Smooth muscle cell of the brain vasculature (primary cell): ENCODE measurements around the gene ZMYND19.
"Not testable (repeated sequence)": the region's sequence is repeated elsewhere in the genome, so short reads cannot be mapped to it uniquely, and the experiment has no call there.

Source experiments
- DNase-seq: peaks from one replicate; pipeline ENCODE4 v3.0.0-alpha.2; 2012; ENCODE audit warnings: low read depth, low spot score

ZMYND19 gene

DNA sequence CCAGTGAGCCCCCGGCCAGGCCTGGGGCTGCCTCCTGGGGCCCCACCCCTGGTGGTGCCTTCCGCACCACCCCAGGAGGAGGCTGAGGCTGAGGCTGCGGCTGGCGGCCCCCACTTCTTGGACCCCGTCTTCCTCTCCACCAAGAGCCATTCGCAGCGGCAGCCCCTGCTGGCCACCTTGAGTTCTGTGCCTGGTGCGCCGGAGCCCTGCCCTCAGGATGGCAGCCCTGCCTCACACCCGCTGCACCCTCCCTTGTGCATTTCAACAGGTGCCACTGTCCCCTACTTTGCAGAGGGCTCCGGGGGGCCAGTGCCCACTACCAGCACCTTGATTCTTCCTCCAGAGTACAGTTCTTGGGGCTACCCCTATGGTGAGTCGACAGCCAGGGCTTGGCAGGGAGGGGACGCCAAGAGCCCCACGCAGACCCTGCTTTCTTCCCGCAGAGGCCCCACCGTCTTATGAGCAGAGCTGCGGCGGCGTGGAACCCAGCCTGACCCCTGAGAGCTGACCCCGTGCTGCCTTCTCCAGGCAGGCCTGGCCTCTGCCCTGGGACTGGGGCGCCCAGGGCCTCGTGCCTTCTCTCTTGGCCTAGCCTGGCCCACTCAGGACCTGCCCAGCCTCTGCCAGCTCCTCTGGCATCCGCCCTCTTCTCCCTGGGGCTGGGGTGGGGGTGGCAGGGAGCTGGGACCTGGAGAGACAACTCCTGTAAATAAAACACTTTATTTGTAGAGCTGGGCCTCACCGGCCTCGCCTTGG is 24.5 kb upstream of the ZMYND19 start:
- DNase-seq: no peak

DNA sequence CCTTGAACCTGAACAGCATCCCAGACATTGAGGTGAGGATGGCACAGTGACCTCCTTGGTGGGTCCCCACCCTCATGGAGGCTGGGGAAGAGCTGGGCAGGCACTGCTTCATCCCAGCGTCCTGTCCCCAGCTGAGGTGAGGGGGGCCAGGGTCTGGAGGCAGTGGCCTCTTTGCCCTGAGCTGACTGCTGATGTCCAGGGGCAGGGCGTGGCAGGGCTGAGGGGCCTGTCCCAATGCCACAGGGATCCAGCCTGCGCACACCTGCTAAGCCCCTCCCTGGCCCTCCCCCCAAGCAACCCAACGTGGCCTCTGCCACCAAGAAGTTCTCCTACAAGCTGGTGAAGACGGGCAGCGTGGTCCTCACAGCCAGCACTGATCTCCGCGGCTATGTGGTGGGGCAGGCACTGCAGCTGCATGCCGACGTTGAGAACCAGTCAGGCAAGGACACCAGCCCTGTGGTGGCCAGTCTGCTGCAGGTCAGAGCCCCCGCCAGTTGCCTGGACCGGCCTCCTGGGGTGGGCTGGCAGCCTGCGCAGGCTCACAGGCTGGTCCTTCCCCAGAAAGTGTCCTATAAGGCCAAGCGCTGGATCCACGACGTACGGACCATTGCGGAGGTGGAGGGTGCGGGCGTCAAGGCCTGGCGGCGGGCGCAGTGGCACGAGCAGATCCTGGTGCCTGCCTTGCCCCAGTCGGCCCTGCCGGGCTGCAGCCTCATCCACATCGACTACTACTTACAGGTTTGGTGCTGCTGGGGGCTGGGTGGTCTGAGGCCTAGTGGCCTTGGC is 23.6 kb upstream of the ZMYND19 start:
- no peak for DNase-seq

DNA sequence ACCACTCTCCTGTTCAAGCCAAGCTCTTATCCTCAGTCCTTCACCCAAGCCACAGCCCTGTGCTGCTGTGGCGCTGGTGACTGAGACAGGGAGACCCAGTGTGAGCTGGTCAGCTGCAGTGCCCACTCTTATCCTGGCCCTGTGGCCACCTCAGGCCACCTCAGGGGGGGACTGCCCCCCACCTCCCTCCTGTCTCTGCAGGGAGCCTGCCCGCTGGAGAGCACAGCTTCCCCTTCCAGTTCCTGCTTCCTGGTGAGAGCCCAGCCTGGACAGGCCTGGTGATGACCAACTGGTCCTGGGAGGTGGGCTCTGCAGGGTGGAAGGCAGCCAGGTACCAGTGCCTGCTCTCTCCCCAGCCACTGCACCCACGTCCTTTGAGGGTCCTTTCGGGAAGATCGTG is 22.9 kb upstream of the ZMYND19 start:
- no peak for DNase-seq

DNA sequence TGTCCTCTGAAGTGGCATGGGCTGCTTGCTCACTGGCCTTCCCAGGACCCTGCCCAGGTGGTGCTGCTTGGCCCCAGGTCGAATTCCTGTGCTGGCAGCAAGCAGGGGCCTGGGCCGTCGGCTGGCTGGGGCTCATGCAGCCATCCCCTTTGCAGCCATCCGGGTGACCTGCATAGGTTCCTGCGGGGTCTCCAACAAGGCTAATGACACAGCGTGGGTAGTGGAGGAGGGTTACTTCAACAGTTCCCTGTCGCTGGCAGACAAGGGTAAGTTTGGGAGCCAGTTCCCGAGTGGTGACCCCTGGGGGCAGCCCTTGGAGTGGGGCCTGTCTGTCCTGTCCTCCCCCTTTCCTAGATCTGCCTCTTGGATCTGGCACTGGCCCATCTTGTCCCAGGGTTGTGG is 22.4 kb upstream of the ZMYND19 start:
- no peak for DNase-seq

DNA sequence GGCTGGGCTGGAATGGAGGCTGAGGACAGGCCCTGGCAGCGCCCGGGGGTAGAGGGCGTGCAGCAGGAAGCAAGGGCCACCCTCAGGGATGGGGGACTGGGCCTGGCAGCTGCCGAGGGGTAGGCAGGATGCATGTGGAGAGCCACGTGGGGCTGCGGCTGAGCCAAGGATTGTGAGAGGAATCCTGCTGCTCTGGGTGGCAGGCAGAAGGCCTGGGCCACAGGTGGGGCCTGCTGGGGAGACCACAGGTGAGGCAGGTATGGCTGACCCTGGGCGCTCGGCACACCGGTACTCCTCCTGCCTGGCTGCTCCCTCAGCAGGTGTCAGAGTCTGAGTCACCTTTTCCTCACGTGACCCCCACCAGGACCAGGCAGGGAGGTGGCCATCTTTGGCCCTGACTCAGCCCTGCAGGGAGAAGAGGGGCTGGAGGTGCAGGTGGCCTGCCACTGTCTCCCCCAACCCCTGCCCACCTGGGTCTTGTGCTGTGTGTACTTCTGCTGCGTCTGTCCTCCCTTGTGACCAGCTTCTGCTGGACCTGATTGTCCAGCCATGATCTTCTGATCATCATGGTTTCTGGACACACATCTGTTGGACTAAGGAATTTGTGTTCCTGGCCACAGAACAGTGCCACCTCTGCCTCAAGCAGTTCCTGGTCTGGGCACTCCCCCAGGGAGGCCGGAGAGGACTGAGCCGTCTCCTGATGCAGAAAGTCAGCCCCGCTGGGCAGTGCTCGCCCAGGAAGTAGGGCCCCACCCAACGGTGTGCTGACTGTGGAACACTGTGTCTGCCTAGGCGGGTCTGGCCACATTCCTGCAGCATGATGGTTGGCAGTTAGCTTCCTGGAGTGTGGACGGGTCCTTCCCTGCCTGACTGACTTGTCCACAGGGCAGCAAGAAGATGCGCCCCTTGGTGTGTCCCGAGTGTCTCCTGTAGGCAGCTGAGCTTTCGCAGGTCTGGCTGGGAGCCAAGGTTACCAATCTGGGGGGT is 21.6 kb upstream of the ZMYND19 start:
- DNase-seq: no peak

DNA sequence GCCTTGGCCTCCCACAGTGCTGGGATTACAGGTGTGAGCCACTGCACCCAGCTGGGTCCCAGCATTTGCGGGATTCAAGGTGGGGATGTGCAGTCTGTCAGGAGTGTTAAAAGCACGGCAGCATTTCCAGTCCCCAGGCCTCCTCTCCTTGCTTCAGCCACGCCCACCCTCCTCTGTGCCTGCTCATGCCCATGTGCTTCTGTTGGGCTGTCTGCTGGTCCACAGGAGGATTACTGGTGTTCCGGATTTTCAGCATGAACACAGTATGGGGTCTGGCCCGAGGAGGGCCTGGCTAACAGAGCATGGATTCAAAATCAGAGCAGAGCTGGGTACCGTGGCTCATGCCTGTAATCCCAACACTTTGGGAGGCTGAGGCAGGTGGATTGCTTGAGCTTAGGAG is 20.6 kb upstream of the ZMYND19 start:
- DNase-seq: no peak

DNA sequence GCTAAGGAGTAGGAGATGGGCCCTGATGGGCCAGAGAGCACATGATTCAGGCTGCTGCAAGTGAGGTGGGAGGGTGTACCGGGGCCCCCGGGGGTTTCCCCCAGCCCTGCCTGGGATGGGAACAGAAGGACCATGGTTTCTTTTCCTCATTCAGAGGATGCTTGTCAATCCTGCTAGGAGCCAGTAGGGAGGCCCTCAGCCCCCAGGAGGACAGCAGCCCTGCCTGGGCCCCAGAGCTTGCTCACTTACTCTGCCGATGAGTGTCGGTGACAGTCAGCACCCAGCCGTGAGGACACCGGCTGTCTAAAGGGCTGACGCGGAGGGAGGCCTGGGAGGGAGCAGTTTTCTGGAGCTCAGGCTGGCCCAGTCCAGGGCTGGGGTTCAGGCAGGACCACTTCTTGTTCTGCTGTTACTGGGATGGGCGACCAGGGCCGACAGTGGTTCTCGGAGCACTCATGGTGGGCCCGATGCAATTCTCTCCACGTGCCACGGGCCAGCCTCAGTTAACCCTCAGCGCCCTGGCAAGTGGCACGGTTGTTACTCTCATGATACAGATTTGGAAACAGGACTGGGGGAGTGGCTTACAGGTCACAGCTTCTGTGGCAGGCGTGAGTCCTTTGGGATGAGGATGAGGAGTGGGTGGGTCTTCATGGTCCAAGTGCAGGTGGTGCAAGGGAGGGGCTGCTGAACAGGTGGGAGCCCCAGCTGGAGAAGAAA is 17.0 kb upstream of the ZMYND19 start:
- no peak for DNase-seq

DNA sequence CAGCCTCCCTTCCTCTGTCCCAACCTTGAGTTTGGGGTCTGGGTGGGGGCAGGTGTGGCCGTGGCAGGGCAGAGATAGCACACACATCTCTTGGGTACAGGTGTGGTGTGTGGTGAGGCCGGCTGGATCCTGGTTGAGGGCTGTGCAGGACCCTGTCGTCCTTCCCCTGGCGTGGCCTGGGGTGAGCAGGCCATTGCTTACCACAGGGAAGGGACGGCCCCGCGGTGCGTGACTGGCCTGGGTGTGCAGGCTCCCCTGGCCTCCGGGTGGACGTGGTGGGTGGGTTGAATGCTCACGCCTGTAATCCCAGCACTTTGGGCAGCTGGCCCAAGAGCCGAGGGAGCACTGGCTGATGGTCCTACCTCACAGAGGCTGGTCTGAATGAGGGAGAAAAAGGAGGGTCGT is 16.4 kb upstream of the ZMYND19 start:
- DNase-seq: no peak

DNA sequence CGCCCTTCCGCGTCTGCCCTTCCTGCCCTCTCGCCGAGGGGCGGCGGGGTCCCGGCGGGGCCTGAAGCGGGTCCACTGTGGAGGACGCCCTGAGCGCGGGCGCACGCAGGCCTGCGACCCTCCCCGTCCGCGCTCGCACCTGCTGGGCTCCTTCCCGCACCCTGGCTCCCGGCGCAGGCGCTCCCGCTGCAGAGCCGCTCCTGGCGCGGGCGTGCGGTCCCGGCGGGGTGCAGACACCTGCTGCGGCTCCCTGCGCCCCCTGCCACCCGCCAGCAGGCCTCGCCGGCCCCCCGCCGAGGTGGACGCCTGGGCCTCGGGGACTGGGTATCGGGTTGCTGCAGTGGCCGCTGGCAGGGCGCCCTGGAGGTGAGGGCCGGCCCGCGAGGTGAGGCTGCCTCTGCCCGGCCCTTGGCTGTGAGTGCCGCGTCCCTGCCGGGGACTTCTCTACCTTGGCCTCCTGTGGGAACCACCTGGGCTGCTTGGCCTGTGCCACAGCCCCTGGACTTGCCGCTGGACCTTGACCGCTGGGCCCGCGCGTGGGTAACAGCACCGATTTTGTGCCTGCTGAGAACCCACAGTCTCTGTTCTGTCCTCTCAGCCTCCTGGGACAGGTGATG is 15.8 kb upstream of the ZMYND19 start:
- no peak for DNase-seq

DNA sequence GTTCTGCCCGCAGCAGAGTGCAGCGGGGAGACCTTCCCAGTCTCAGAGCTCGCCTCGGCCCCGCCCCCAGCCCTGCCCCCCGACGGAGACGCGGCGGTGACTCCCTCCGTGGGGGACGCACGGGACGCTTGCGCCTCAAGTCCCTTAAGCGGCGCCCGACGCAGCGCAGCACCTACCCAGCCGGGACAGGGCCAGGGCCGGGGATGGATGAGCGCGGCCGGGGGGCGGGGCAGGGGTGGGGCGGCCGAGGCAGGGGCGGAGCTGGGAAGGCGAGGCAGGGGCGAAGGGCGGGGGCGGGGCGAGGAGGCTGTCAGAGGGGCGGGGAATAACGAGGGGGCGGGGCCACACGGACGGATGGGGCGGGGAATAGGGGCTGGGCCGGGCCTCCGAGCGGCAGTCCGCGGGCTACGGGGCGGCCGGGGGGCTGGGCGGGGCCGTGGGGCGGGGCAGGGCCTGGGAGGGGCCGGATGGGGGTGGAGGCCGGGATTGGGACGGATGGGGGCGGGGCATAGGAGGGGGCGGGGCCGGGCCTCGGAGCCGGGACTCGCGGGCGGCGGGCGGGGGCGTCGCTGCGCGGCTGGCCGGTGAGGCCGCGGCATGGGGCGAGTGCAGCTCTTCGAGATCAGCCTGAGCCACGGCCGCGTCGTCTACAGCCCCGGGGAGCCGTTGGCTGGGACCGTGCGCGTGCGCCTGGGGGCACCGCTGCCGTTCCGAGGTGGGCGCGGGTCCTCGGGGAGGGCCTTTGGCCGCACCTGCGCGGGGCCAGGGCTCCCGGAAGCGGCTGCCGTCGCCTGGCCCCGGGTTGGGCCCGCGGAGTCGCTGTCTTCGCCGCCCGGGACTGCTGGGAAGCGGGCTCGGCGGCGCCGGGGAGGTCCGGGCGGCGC is 15.1 kb upstream of the ZMYND19 start, which contains the start of gene ARRDC1:
Gene ARRDC1, plus strand, starts transcription at position 566 of the 884 bp plus-strand sequence. Its CDS starts 32 bp downstream, at position 598.
- DNase-seq: peak; percentile 50

DNA sequence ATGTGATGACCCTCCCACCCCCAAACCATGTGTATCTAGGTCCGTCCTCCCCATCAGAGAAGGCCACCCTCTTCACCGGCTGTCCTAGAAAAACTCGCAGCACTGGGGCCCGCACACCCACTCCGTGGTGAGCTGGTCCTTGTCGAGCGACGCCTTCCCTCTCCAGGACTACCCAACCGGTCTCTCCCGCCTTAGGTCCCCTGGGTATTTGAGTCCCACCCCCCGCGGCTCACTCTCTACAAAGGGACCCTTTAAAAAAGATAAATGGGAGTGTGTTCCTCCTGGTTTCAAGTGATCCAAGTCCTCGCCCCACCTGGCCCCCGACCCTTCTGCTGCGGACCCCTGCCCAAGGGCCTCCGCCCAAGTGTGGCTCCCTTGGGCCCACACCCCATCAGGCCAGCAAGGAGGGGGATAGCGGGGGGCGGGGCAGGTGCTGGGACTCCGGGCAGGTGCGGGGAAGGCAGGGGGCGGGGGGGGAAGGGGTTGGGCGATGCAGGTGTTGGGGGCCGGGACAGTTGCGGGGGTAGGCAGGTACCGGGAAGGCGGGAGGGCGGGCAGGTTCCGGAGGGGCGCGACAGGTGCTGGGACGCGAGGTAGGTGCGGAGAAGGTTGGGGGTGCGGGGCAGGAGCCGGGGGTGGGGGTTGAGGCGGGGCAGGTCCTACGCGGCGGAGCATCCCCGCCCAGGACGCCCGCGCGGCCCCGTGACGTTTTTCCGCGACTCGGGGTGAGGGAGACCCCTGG is 14.2 kb upstream of the ZMYND19 start:
- DNase-seq: no peak

DNA sequence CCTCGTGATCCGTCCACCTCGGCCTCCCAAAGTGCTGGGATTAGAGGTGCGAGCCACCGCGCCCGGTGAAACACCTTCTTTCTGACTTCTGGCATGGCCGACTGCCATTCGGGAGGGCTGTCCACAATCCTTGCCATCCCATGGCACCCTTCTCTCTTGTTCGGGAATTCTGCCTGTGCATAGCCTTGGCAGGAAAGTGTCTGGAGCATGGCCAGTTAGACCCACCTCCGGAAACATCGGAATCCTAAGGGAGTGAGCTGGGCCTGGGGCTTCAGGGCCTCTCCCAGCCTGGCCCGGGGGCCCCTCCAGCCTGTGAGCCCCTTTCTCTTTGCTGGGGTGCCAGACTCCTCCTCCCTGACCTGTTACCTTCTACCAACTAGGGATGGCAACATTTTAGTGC is 13.6 kb upstream of the ZMYND19 start:
- DNase-seq: no peak

DNA sequence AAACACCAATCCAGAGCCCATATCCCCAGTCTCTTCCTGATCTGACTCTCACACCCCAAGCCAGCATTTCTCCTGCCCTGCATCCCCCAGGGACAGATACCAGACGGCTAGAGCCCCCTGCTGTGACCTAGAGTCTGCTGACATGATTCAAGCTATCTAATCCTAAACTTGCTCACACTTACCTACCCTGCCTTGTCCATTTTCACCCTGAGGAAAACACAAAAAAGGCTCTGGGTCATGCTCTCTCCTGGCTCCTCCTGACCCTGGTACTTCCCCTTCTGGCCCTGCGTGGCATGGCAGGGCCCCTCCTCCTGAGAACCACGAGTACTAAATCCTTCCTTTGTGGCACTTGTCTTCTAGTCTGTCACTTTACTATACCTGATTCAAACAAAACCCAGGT is 12.3 kb upstream of the ZMYND19 start:
- no peak for DNase-seq

DNA sequence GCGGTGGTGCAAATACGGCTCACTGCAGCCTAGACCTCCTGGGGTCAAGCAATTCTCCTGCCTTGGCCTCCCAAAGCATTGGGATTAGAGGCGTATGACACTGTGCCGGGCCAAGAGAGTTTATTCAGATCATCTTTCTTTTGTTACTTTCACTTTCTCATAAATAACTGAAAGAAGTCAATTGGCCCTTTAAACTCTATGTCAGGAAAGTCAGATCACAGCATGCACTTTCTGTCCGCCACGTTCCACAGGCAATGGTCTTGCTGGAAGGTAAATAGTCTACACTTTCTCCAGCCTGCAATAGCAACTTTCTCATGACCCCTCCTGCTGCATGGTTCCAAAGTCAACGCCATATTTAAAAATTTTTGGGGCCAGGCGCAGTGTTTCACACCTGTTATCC is 8.6 kb upstream of the ZMYND19 start:
- DNase-seq: no peak

DNA sequence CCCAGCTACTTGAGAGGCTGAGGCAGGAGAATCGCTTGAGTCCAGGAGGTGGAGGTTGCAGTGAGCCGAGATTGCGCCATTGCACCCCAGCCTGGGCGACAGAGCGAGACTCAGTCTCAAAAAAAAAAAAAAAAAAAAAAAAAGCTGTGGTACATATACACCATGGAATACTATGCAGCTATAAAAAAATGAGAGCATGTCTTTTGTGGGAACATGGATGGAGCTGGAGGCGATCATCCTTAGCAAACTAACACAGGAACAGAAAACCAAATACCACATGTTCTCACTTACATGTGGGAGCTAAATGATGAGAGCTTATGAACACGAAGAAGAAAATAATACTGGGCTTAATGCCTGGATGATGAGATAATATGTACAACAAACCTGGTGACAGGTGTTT is 6.3 kb upstream of the ZMYND19 start:
- not testable (repeated sequence) for DNase-seq

DNA sequence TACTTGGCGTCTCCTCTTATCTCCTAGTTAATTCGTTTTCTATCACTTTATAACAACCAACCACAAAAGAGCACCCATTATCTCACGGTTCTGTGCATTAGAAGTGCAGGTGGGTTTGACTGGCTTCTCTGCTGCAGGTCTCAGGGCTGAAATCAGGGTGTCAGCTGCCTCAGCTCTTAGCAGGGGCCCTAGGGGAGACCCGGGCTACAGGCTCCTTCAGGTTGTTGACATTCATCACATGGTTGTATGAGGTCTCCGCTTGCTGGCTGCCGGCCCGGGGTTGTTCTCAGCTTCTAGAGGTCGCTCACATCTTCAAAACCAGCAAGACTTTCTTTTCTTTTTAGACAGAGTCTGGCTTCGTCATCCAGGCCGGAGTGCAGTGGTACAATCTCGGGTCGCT is 2.9 kb upstream of the ZMYND19 start:
- DNase-seq: no peak

DNA sequence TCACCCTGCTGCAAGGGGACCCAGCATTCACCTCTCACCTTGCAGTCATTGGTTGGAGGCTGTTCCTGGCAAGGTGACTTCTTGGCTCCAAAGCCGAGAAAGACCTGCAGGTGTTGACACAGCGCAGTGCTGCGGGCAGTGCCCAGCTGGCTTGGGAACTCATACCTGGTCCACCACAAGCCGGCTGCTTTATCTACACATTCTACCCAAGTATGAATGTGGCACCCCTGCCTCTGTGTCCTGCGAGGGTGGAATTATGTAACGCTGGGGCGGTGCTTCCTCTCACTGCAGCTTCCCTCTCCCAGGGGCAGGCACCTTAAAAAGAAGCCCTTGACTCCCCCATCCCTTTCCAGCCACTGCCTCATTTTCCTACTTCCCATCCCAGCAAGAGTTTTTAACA is 2.5 kb upstream of the ZMYND19 start:
- no peak for DNase-seq

DNA sequence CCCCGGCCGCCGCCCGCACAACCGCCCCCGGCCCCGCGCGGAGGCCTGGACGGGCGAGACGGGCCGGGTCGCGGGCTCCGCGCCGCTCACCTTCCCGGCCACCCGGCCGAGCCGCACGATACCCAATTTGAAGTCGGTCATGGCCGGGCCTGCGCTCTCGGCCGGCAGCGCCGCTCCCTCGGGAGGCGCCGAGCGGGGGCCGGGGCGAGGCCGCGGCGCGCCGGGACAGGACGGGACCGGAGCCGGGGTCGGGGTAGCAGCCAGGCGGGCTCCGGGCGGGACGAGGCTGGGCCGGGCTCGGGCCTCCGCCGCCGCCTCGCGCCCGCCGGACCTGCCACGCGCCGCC is 216 bp downstream of the ZMYND19 start:
- no peak for DNase-seq

DNA sequence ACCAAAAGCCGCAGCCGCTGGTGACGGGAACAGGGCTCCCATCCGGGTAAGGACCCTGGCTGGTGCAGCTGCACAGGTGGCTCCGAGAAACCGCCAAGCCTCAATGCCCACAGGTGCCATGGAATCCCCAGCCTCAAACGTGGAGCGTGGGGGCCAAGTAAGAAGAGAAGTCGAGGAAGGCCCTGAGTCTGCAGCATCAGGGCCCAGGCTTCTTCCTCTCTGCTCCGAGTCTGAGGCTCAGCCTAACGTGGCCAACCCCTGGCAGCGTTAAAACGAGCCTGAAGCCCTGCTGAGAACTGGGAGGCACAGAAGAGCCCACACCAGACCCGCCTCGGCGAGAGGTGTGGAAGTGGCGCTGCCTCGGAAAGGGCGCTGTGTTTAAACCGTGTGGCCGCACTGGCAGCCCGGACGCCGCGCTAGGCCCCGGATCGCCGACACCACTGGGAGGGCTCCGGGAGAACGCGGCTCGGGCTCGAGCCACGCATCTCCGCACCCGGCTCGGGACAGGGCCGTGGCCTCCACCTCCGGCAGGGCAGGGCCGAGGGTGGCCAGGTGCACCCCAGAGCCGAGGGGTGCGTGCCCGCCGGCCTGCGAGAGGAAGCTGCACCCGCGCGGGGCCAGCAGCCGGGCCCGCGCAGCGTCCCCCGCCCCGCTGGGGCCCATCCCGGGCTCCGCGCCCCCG is 730 bp downstream of the ZMYND19 start:
- no peak for DNase-seq
